NT2/D1 (cell line): Measurements from ENCODE around the gene PRKCB.

Experiments used
- SUZ12 ChIP-seq: IDR thresholded peaks from 2 replicates; pipeline ENCODE4 v1.6.1; 2011; ENCODE audit not compliant: insufficient read length, insufficient read depth; ENCODE audit errors: extremely low read depth
- YY1 ChIP-seq: IDR thresholded peaks from 2 replicates; pipeline ENCODE4 v1.6.1; 2011; ENCODE audit not compliant: insufficient read length, insufficient read depth

DNA sequence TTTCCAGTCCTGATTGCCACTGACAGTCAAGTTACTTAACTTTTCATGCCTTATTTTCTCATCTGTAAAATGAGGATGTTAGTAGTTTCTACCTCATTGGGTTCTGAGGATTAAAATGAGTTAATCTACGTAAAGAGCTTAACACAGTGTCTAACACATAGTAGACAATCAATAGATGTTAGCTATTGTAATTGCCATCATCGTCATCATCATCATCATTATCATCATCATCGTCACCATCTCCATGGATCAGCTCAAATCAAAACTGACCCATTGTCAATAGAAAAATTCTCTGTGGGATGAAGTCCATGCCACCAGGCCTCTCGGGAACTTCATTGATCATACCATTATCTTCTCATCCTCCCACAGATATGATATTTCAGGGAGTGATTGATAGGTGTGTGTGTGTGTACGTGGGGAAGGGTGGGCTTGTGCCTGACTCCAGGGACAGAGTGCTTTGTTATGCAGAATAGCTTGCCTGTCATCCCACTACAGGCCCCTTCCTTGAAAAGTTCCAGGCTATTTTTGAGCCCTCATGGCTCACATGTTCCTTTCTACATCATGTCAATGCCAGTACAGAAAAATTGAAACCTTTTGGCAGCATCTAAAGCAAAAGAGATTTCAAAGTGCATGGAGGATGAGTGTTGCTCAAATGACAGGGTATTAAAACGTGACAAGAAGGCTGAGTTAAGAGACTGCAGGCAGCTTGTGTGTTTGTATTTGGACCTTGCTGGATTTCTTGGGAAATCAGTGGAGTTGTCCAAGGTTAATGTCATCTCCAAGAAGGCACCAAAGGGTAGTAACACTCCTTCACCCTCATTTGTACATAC is 133.9 kb downstream of the PRKCB start:
- TF ChIP-seq SUZ12 (no peak), YY1 (no peak)
